Loucy (cell line): Measurements from ENCODE around the gene RAF1.

Source experiments
- H2AFZ ChIP-seq: fragments of 200-600 bp; sonication (generic); 2 replicates; pipeline ENCODE4 v1.6.0; 2016; ENCODE audit warnings: antibody characterized with exemption, mild to moderate bottlenecking, low read length, moderate library complexity
- H3F3A ChIP-seq: fragments of 200-600 bp; 2 replicates; pipeline ENCODE4 v1.6.0; 2016; ENCODE audit warnings: antibody characterized with exemption, low read depth, mild to moderate bottlenecking
- H3K27me3 ChIP-seq: fragments of 200-600 bp; sonication (generic); 2 replicates; pipeline ENCODE4 v1.6.1; 2014; ENCODE audit warnings: low read length, mild to moderate bottlenecking; ENCODE audit not compliant: insufficient read depth, poor library complexity, severe bottlenecking
- H3K36me3 ChIP-seq: fragments of 200-600 bp; sonication (generic); 2 replicates; pipeline ENCODE4 v1.6.1; 2016; ENCODE audit warnings: low read length; ENCODE audit not compliant: insufficient read depth
- H3K4me1 ChIP-seq: fragments of 200-600 bp; sonication (generic); 2 replicates; pipeline ENCODE4 v1.5.1; 2014; ENCODE audit warnings: low read length, mild to moderate bottlenecking; ENCODE audit not compliant: insufficient read depth, poor library complexity, severe bottlenecking
- H3K4me2 ChIP-seq: fragments of 200-600 bp; sonication (generic); 2 replicates; pipeline ENCODE4 v1.6.0; 2014; ENCODE audit warnings: antibody characterized with exemption, low read length, low read depth, mild to moderate bottlenecking; ENCODE audit not compliant: poor library complexity, severe bottlenecking
- H3K4me3 ChIP-seq: fragments of 200-600 bp; sonication (generic); 2 replicates; pipeline ENCODE4 v1.5.1; 2014; ENCODE audit warnings: low read length, mild to moderate bottlenecking, mixed read lengths; ENCODE audit not compliant: poor library complexity, severe bottlenecking
- H3K79me2 ChIP-seq: fragments of 200-600 bp; sonication (generic); 2 replicates; pipeline ENCODE4 v1.6.1; 2014; ENCODE audit warnings: low read length; ENCODE audit not compliant: insufficient read depth
- H3K9ac ChIP-seq: fragments of 200-600 bp; sonication (generic); 2 replicates; pipeline ENCODE4 v1.6.0; 2014; ENCODE audit warnings: mild to moderate bottlenecking, low read depth, low read length, moderate library complexity; ENCODE audit not compliant: poor library complexity, severe bottlenecking
- H3K9me2 ChIP-seq: fragments of 200-600 bp; sonication (generic); replicated peaks from 2 replicates; pipeline ENCODE4 v1.6.1; 2016; ENCODE audit warnings: low read depth, low read length, mixed read lengths
- H3K9me3 ChIP-seq: fragments of 200-600 bp; sonication (generic); 2 replicates; pipeline ENCODE4 v1.6.1; 2014; ENCODE audit warnings: mild to moderate bottlenecking, antibody characterized with exemption, low read length, low read depth; ENCODE audit not compliant: insufficient read depth
- H4K20me1 ChIP-seq: fragments of 200-600 bp; sonication (generic); 2 replicates; pipeline ENCODE4 v1.6.0; 2014; ENCODE audit warnings: antibody characterized with exemption, low read length, mild to moderate bottlenecking; ENCODE audit not compliant: insufficient read depth, poor library complexity, severe bottlenecking
- CTCF ChIP-seq: fragments of 200-600 bp; sonication (generic); conservative IDR thresholded peaks from 2 replicates; pipeline ENCODE4 v1.5.1; 2014; ENCODE audit warnings: mild to moderate bottlenecking, antibody characterized with exemption, low read length
- EZH2phosphoT487 ChIP-seq: fragments of 200-600 bp; IDR thresholded peaks from 2 replicates; pipeline ENCODE4 v1.6.1; 2018; ENCODE audit warnings: antibody characterized with exemption, mild to moderate bottlenecking, moderate library complexity, borderline replicate concordance

RAF1 gene

DNA sequence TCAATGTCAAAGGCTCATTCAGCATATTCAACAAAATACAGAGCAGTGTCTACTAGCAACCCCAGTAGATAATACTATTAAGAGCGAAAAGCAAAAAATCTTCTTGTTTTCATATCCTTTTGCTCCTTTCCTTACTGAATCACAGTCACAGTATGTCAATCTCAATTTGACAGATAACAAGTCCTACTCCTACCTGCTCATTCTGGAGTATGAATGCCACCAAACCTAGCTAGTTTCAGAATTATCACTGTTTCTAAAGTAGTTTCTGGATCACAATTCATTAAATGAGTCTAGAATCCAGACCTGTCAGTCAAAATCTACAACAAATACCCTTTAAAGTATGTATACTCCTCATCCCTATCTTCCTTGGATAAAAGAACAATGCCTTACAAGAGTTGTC lies 55.5 kb downstream of the RAF1 start:
- no peaks in the 10 kb centered on the region for H3F3A ChIP-seq
- no peaks in the 10 kb centered on the region for H3K9me2 ChIP-seq
- no peak overlapping the region for H2AFZ ChIP-seq
- H3K9ac ChIP-seq: no peak overlapping the region
- H3K9me3 ChIP-seq: no peaks in the 10 kb centered on the region
- H3K27me3 ChIP-seq: no peaks in the 10 kb centered on the region
- peaks cover 85% of the 10 kb centered on the region for H3K36me3 ChIP-seq
- peaks cover 2% of the 10 kb centered on the region for H3K4me1 ChIP-seq
- peaks cover 29% of the 10 kb centered on the region; the same call in 1 of the 2 replicates for H3K79me2 ChIP-seq
- no peak overlapping the region for H3K4me3 ChIP-seq
- no peak overlapping the region for H3K4me2 ChIP-seq
- no peak for TF ChIP-seq CTCF
- TF ChIP-seq EZH2phosphoT487: no peak
- H4K20me1 ChIP-seq: peaks cover 26% of the 10 kb centered on the region

GRCh38 chr3:12603969-12604368 lies 59.9 kb downstream of the RAF1 start:
- Histone ChIP-seq H3K4me3 (no peak overlapping the region), H3K9me3 (no peaks in the 10 kb centered on the region), H3K79me2 (no peaks in the 10 kb centered on the region), H3K27me3 (no peaks in the 10 kb centered on the region), H3F3A (no peaks in the 10 kb centered on the region), H3K4me2 (no peak overlapping the region), H4K20me1 (no peaks in the 10 kb centered on the region), H3K4me1 (no peaks in the 10 kb centered on the region), H3K9ac (no peak overlapping the region), H2AFZ (no peak overlapping the region), H3K9me2 (no peaks in the 10 kb centered on the region), H3K36me3 (peaks cover 97% of the 10 kb centered on the region)
- TF ChIP-seq CTCF: no peak
- TF ChIP-seq EZH2phosphoT487: no peak

DNA sequence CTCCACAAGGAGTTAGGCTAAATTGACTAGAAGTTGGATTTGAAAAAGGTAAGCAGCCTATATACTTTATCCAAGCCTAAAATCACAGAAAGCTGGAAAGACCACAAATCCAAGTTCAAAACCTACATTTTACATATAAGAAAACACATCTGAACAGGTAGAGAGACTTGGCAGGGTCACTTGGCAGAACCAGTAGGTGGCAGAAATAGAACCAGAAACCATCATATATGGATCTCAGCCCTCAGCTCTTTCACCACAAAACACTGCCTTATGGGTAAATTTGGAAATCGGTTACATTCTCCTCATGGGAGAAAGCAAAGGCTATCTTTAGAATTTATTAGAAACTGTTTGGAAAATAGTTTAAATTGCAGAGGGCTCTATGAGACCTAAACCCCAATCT lies 62.8 kb downstream of the RAF1 start:
- Histone ChIP-seq H3K9ac (no peak overlapping the region), H2AFZ (no peak overlapping the region), H3K79me2 (no peaks in the 10 kb centered on the region), H3K27me3 (no peaks in the 10 kb centered on the region), H3K36me3 (peaks cover 99% of the 10 kb centered on the region), H3K9me2 (no peaks in the 10 kb centered on the region), H3K4me2 (no peak overlapping the region), H3K4me3 (no peak overlapping the region), H3F3A (no peaks in the 10 kb centered on the region), H4K20me1 (no peaks in the 10 kb centered on the region), H3K4me1 (no peaks in the 10 kb centered on the region), H3K9me3 (no peaks in the 10 kb centered on the region)
- no peak for TF ChIP-seq EZH2phosphoT487
- TF ChIP-seq CTCF: no peak
